Smooth muscle cell (in vitro differentiated cells): ENCODE data around the gene AJAP1. TPM values are rescaled to one million over a fixed set of nuclear protein-coding genes. Genes with fewer than 3 reads are reported as not detected.

Source experiments
- DNase-seq: peaks from one replicate; lab custom pipeline; 2025; ENCODE audit not compliant: unreplicated experiment; lab: John Stamatoyannopoulos, UW
- H2AFZ ChIP-seq: fragments of 200-600 bp; sonication (generic); 2 replicates; pipeline ENCODE4 v1.6.0; 2016; ENCODE audit warnings: antibody characterized with exemption, low read depth, mild to moderate bottlenecking
- H3F3A ChIP-seq: fragments of 200-600 bp; sonication (generic); 2 replicates; pipeline ENCODE4 v1.6.0; 2017; ENCODE audit warnings: antibody characterized with exemption, low read depth
- H3K27ac ChIP-seq: fragments of 200-600 bp; sonication (generic); 2 replicates; pipeline ENCODE4 v1.5.1; 2016; ENCODE audit warnings: low read depth, mild to moderate bottlenecking
- H3K27me3 ChIP-seq: fragments of 200-600 bp; sonication (generic); 2 replicates; pipeline ENCODE4 v1.6.1; 2016; ENCODE audit warnings: low read depth, mild to moderate bottlenecking
- H3K36me3 ChIP-seq: fragments of 200-600 bp; sonication (generic); 2 replicates; pipeline ENCODE4 v1.5.1; 2016; ENCODE audit warnings: low read depth
- H3K4me1 ChIP-seq: fragments of 200-600 bp; sonication (generic); 2 replicates; pipeline ENCODE4 v1.5.1; 2016; ENCODE audit warnings: low read depth
- H3K4me2 ChIP-seq: fragments of 200-600 bp; sonication (generic); 2 replicates; pipeline ENCODE4 v1.6.0; 2016; ENCODE audit warnings: mild to moderate bottlenecking
- H3K4me3 ChIP-seq: fragments of 200-600 bp; sonication (generic); 2 replicates; pipeline ENCODE4 v1.5.1; 2016; ENCODE audit warnings: mild to moderate bottlenecking
- H3K79me2 ChIP-seq: fragments of 200-600 bp; sonication (generic); 2 replicates; pipeline ENCODE4 v1.6.0; 2016; ENCODE audit warnings: low read depth, mild to moderate bottlenecking
- H3K9ac ChIP-seq: fragments of 200-600 bp; sonication (generic); 2 replicates; pipeline ENCODE4 v1.6.0; 2016; ENCODE audit warnings: low read depth
- H3K9me3 ChIP-seq: fragments of 200-600 bp; sonication (generic); replicated peaks from 2 replicates; pipeline ENCODE4 v1.5.1; 2016; ENCODE audit warnings: low read depth
- H4K20me1 ChIP-seq: fragments of 200-600 bp; sonication (generic); 2 replicates; pipeline ENCODE4 v1.6.0; 2016; ENCODE audit warnings: low read depth
- WGBS: methylation state at CpG from one replicate; pipeline ENCODE4 v1.1.7; 2016; ENCODE audit warnings: low lambda C conversion rate; 5-methylcytosine and 5-hydroxymethylcytosine counted together
- polyA plus RNA-seq: library from polyadenylated mRNA; unstranded; fragments of >200 nt; fragmentation: Nextera tagmentation; extraction: Ambion mirVana; gene quantifications from 2 replicates; pipeline ENCODE4 v1.2.1, GENCODE V29; 2016
- total RNA-seq: library from RNA; depleted of rRNA; stranded (reverse); fragments of >200 nt; gene quantifications from 2 replicates; pipeline ENCODE4 v1.2.3, GENCODE V29; 2014
- TF ChIP-seq, protein P1 (sequence below): fragments of 200-600 bp; sonication (generic); IDR thresholded peaks from 2 replicates; pipeline ENCODE4 v1.5.1; 2017; ENCODE audit warnings: borderline replicate concordance, mild to moderate bottlenecking, antibody characterized with exemption; ENCODE audit not compliant: insufficient read depth, poor library complexity, severe bottlenecking

AJAP1 gene
- total and polyA plus RNA-seq, 2 experiments from 2014 or later, result 0.10 to 0.58 TPM

- Histone ChIP-seq H4K20me1 (no peaks in the 10 kb centered on the region), H3K36me3 (no peaks in the 10 kb centered on the region), H3K9ac (no peak overlapping the region), H3K4me3 (no peak overlapping the region), H3K4me1 (no peaks in the 10 kb centered on the region), H3K27ac (no peak overlapping the region), H2AFZ (no peak overlapping the region), H3K27me3 (no peaks in the 10 kb centered on the region), H3F3A (no peaks in the 10 kb centered on the region), H3K4me2 (no peak overlapping the region), H3K79me2 (no peaks in the 10 kb centered on the region), H3K9me3 (no peaks in the 10 kb centered on the region)
- TF ChIP-seq, protein P1, sequence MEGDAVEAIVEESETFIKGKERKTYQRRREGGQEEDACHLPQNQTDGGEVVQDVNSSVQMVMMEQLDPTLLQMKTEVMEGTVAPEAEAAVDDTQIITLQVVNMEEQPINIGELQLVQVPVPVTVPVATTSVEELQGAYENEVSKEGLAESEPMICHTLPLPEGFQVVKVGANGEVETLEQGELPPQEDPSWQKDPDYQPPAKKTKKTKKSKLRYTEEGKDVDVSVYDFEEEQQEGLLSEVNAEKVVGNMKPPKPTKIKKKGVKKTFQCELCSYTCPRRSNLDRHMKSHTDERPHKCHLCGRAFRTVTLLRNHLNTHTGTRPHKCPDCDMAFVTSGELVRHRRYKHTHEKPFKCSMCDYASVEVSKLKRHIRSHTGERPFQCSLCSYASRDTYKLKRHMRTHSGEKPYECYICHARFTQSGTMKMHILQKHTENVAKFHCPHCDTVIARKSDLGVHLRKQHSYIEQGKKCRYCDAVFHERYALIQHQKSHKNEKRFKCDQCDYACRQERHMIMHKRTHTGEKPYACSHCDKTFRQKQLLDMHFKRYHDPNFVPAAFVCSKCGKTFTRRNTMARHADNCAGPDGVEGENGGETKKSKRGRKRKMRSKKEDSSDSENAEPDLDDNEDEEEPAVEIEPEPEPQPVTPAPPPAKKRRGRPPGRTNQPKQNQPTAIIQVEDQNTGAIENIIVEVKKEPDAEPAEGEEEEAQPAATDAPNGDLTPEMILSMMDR, result no peak
- 93% methylated on average over 19 of the region's 19 CpGs for WGBS
- no peak for DNase-seq
Measured at GRCh38 chr1:4728319-4729089, 74.1 kb downstream of the AJAP1 start.

- no peaks in the 10 kb centered on the region for H3K79me2 ChIP-seq
- no peaks in the 10 kb centered on the region for H3K27me3 ChIP-seq
- H4K20me1 ChIP-seq, result no peaks in the 10 kb centered on the region
- WGBS, result 95% methylated on average over 12 of the region's 12 CpGs
- no peak overlapping the region for H3K4me2 ChIP-seq
- TF ChIP-seq, protein P1, result no peak
- no peak overlapping the region for H2AFZ ChIP-seq
- no peak overlapping the region for H3K4me3 ChIP-seq
- no peaks in the 10 kb centered on the region for H3F3A ChIP-seq
- no peak for DNase-seq
- no peaks in the 10 kb centered on the region for H3K36me3 ChIP-seq
- H3K9ac ChIP-seq, result no peak overlapping the region
- no peaks in the 10 kb centered on the region for H3K9me3 ChIP-seq
- H3K4me1 ChIP-seq, result no peaks in the 10 kb centered on the region
- no peak overlapping the region for H3K27ac ChIP-seq
Measured at GRCh38 chr1:4729090-4729471, 74.7 kb downstream of the AJAP1 start.

- Histone ChIP-seq H4K20me1 (no peaks in the 10 kb centered on the region), H3K4me2 (no peak overlapping the region), H3F3A (no peaks in the 10 kb centered on the region), H2AFZ (no peak overlapping the region), H3K36me3 (no peaks in the 10 kb centered on the region), H3K9me3 (no peaks in the 10 kb centered on the region), H3K27ac (no peak overlapping the region), H3K79me2 (no peaks in the 10 kb centered on the region), H3K27me3 (no peaks in the 10 kb centered on the region), H3K9ac (no peak overlapping the region), H3K4me1 (no peaks in the 10 kb centered on the region), H3K4me3 (no peak overlapping the region)
- no peak for DNase-seq
- WGBS, result 88% methylated on average over 12 of the region's 12 CpGs
- TF ChIP-seq, protein P1, result no peak
Measured at GRCh38 chr1:4730078-4730477, 75.7 kb downstream of the AJAP1 start.
